Measurements from ENCODE around the gene CHODL. TPM values are rescaled to one million over a fixed set of nuclear protein-coding genes. Genes with fewer than 3 reads are reported as not detected.

CHODL gene
- total RNA-seq, 1 experiment from 2014 or later = 3.1 TPM

DNA sequence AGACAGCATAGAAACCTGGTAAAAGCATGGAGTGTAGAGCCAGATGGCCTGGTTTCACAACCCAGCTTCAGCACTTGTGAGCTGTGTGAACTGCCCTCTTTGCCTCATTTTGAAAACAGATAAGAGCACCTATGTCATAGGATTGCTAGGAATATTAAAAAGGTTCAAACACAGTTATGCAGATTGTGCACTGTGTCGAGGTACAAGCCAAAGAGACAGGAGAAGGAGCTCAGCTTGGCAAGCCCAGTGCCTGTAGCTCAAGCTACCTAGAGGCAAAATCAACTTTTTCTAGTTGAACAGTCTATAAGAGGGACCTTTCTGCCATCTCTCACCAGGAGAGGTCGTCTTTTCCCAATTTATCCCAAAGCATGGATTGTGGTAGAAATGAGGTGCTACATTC is 5.0 kb downstream of the CHODL start:
- ATAC-seq (peak; percentile 79), DNase-seq (ENCODE audit: low spot score) (no peak)
- Mint-ChIP-seq H3K4me1 (0 out of 2 replicates have a peak, but pooled peaks cover 2% of the 10 kb centered on the region), H3K4me3 (no peak overlapping the region), H3K36me3 (no peaks in the 10 kb centered on the region), H3K27me3 (ENCODE audit: low read depth) (peaks cover 29% of the 10 kb centered on the region), H3K27ac (no peak overlapping the region), H3K9me3 (no peaks in the 10 kb centered on the region)
- CTCF ChIA-PET = interaction anchor here (0.5 to 1.7 kb wide), 22 partner anchors 11 to 611 kb away, joined by 3 to 17 read pairs (median 3); no protein-coding TSS in a partner anchor
- POLR2A ChIA-PET = no interaction called here
- TF ChIP-seq, protein P1, sequence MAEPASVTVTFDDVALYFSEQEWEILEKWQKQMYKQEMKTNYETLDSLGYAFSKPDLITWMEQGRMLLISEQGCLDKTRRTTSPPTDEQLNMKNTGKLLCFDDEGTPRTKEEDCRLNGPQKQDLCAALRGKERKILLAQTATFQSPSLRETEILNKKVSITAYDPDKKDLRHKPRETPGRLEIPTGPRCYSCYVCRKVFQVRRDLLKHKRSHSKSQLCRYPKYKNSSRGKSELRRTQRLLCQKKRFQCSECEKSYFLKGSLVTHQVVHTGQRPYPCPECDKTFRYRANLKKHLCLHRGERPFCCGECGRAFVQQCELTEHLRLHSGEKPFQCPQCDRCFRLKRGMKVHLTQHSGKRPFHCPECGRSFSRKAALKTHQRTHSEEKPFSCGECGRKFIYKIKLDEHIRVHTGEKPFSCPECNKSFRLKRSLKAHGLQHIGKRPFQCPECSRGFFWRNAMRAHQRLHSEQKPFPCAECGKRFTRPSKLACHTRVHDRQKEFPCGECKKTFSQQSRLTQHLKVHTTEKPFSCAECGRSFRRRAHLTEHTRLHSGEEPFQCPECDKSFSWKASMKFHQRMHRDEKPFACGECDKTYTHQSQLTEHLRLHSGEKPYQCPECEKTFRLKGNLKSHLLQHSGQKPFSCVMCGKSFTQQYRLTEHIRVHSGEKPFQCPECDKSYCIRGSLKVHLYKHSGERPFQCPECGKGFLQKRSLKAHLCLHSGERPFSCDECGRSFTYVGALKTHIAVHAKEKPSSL (CRISPR knock-in tag; conservative IDR thresholded peaks at IDR 0.05) = no peak
- no peak for TF ChIP-seq CDX4 (CRISPR knock-in tag; IDR thresholded peaks at IDR 0.05; ENCODE audit: borderline replicate concordance)
- no peak for TF ChIP-seq FOXP1 (CRISPR knock-in tag; IDR thresholded peaks at IDR 0.05; ENCODE audit: borderline replicate concordance)
- no peak for TF ChIP-seq TEAD1 (CRISPR knock-in tag; IDR thresholded peaks at IDR 0.05)
- TF ChIP-seq ETV6 (CRISPR knock-in tag; IDR thresholded peaks at IDR 0.05) = no peak
- no peak for TF ChIP-seq KAT7 (CRISPR knock-in tag; IDR thresholded peaks at IDR 0.05; ENCODE audit: borderline replicate concordance)
- TF ChIP-seq ZNF263 (CRISPR knock-in tag; IDR thresholded peaks at IDR 0.05; ENCODE audit: low read depth) = no peak
- TF ChIP-seq ZSCAN18 (CRISPR knock-in tag; IDR thresholded peaks at IDR 0.05) = no peak
- no peak for TF ChIP-seq MYBL2 (CRISPR knock-in tag; IDR thresholded peaks at IDR 0.05)
- TF ChIP-seq FOXJ3 (CRISPR knock-in tag; IDR thresholded peaks at IDR 0.05; ENCODE audit: borderline replicate concordance) = no peak
- TF ChIP-seq, protein P2, sequence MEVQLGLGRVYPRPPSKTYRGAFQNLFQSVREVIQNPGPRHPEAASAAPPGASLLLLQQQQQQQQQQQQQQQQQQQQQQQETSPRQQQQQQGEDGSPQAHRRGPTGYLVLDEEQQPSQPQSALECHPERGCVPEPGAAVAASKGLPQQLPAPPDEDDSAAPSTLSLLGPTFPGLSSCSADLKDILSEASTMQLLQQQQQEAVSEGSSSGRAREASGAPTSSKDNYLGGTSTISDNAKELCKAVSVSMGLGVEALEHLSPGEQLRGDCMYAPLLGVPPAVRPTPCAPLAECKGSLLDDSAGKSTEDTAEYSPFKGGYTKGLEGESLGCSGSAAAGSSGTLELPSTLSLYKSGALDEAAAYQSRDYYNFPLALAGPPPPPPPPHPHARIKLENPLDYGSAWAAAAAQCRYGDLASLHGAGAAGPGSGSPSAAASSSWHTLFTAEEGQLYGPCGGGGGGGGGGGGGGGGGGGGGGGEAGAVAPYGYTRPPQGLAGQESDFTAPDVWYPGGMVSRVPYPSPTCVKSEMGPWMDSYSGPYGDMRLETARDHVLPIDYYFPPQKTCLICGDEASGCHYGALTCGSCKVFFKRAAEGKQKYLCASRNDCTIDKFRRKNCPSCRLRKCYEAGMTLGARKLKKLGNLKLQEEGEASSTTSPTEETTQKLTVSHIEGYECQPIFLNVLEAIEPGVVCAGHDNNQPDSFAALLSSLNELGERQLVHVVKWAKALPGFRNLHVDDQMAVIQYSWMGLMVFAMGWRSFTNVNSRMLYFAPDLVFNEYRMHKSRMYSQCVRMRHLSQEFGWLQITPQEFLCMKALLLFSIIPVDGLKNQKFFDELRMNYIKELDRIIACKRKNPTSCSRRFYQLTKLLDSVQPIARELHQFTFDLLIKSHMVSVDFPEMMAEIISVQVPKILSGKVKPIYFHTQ (CRISPR knock-in tag; IDR thresholded peaks at IDR 0.05) = no peak
- TF ChIP-seq FOXK1 (CRISPR knock-in tag; IDR thresholded peaks at IDR 0.05) = no peak
- TF ChIP-seq ELF4 (CRISPR knock-in tag; IDR thresholded peaks at IDR 0.05; ENCODE audit: low read depth) = no peak
- no peak for TF ChIP-seq ESRRA (CRISPR knock-in tag; IDR thresholded peaks at IDR 0.05; ENCODE audit: borderline replicate concordance)
- TF ChIP-seq EMX1 (CRISPR knock-in tag; IDR thresholded peaks at IDR 0.05) = no peak
- TF ChIP-seq RORB (CRISPR knock-in tag; IDR thresholded peaks at IDR 0.05) = no peak
- no peak for TF ChIP-seq USF1 (CRISPR knock-in tag; IDR thresholded peaks at IDR 0.05)
- TF ChIP-seq PRRX2 (CRISPR knock-in tag; IDR thresholded peaks at IDR 0.05) = no peak

DNA sequence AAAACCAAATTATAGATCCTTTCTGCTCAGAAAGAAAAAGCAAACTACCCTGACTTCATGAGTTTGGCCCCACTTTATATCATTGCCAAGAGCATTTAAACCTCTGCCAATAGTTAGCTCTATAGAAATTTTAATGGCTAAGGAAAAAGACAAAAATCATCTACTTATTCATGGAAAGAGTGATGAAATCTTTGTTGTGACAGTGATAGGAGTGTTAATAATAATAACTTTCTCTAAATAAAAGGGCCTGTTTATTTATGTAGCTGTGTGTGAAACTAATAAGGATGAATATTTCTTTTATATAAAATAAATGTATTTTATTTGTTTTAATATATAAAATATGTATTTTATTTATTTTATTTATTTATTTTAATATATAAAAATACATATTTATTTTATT is 6.4 kb downstream of the CHODL start:
- H3K4me3 Mint-ChIP-seq = no peak overlapping the region
- TF ChIP-seq NFATC4 (CRISPR knock-in tag; IDR thresholded peaks at IDR 0.05) (no peak), NFE2L1 (CRISPR knock-in tag; IDR thresholded peaks at IDR 0.05) (no peak), USF2 (CRISPR knock-in tag; IDR thresholded peaks at IDR 0.05) (no peak), HMGA2 (CRISPR knock-in tag; IDR thresholded peaks at IDR 0.05) (peak; percentile 93)
- H3K27ac Mint-ChIP-seq = no peak overlapping the region
- ChIA-PET CTCF (interaction anchor here (1.6 kb wide), 1 partner anchor 48 kb away, joined by 3 read pairs; no protein-coding TSS in a partner anchor), POLR2A (no interaction called here)
- H3K27me3 Mint-ChIP-seq (ENCODE audit: low read depth) = peaks cover 15% of the 10 kb centered on the region
- no peaks in the 10 kb centered on the region for H3K4me1 Mint-ChIP-seq
- DNase-seq (ENCODE audit: low spot score) (no peak), ATAC-seq (no peak)
- H3K9me3 Mint-ChIP-seq = no peaks in the 10 kb centered on the region
- H3K36me3 Mint-ChIP-seq = no peaks in the 10 kb centered on the region

All from WTC11 (cell line).